22Rv1 (cell line): ENCODE data around the gene CPTP.

Experiments used
- H3K27ac ChIP-seq: fragments of 450-650 bp; 2 replicates; pipeline ENCODE4 v1.5.1; 2017
- CTCF ChIP-seq: fragments of 450-650 bp; IDR thresholded peaks from 2 replicates; pipeline ENCODE4 v1.5.1; 2017; ENCODE audit warnings: mild to moderate bottlenecking
- ZFX ChIP-seq: fragments of 450-650 bp; IDR thresholded peaks from 2 replicates; pipeline ENCODE4 v1.6.1; 2017; ENCODE audit warnings: antibody characterized with exemption, borderline replicate concordance

CPTP gene

GRCh38 chr1:1345860-1346500 lies 21.4 kb downstream of the CPTP start:
- TF ChIP-seq CTCF (no peak), ZFX (no peak)
- no peak overlapping the region for H3K27ac ChIP-seq

GRCh38 chr1:1346501-1346890 lies 21.9 kb downstream of the CPTP start:
- TF ChIP-seq ZFX (no peak), CTCF (no peak)
- H3K27ac ChIP-seq: peak overlapping the region; percentile 88; the same call in 1 of the 2 replicates

- H3K27ac ChIP-seq: peak overlapping the region; percentile 88
- no peak for TF ChIP-seq CTCF
- TF ChIP-seq ZFX: no peak
Measured at GRCh38 chr1:1347026-1347595, 22.5 kb downstream of the CPTP start.

- H3K27ac ChIP-seq: peak overlapping the region; percentile 88
Measured at GRCh38 chr1:1347663-1348419, 23.2 kb downstream of the CPTP start.

GRCh38 chr1:1348420-1349255 lies 24.0 kb downstream of the CPTP start:
- peak overlapping the region; percentile 88 for H3K27ac ChIP-seq

More at GRCh38 chr1:1347663-1348419, 23.2 kb downstream of the CPTP start:
- no peak for TF ChIP-seq ZFX
- no peak for TF ChIP-seq CTCF

More at GRCh38 chr1:1348420-1349255, 24.0 kb downstream of the CPTP start:
- TF ChIP-seq ZFX (no peak), CTCF (no peak)
